GM12875 (cell line): ENCODE data around the gene PCSK6.

Experiments used
- H3K4me3 ChIP-seq: one replicate; pipeline ENCODE4 v1.5.1; 2011; ENCODE audit warnings: low read depth, low read length, control low read depth
- TF ChIP-seq, protein P1 (sequence below): IDR thresholded peaks from 2 replicates; pipeline ENCODE4 v1.5.1; 2011; ENCODE audit warnings: low read depth, mild to moderate bottlenecking, control low read depth, inconsistent platforms, low read length, moderate library complexity, borderline replicate concordance; ENCODE audit not compliant: insufficient read depth

PCSK6 gene

DNA sequence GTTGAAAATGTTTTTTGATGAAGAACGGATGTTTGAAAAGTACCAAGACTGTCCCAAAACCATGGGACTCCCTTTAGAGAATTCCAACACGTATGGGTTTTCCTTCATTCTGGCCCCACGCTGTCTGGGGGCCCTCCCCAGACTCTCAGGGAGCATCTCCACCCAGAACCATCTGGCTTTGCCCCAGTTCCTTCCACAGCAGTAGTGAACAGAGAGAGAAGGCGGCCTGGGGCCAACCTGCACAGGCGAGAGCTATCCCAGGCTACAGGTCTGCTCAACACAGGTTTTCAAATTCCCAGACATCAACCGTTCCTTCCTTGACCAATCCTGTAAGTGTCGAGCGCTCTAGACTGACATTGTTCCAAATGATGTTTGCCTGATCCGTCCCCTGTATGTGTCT is 101.9 kb downstream of the PCSK6 start:
- TF ChIP-seq, protein P1, sequence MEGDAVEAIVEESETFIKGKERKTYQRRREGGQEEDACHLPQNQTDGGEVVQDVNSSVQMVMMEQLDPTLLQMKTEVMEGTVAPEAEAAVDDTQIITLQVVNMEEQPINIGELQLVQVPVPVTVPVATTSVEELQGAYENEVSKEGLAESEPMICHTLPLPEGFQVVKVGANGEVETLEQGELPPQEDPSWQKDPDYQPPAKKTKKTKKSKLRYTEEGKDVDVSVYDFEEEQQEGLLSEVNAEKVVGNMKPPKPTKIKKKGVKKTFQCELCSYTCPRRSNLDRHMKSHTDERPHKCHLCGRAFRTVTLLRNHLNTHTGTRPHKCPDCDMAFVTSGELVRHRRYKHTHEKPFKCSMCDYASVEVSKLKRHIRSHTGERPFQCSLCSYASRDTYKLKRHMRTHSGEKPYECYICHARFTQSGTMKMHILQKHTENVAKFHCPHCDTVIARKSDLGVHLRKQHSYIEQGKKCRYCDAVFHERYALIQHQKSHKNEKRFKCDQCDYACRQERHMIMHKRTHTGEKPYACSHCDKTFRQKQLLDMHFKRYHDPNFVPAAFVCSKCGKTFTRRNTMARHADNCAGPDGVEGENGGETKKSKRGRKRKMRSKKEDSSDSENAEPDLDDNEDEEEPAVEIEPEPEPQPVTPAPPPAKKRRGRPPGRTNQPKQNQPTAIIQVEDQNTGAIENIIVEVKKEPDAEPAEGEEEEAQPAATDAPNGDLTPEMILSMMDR: no peak
- no peak overlapping the region for H3K4me3 ChIP-seq

DNA sequence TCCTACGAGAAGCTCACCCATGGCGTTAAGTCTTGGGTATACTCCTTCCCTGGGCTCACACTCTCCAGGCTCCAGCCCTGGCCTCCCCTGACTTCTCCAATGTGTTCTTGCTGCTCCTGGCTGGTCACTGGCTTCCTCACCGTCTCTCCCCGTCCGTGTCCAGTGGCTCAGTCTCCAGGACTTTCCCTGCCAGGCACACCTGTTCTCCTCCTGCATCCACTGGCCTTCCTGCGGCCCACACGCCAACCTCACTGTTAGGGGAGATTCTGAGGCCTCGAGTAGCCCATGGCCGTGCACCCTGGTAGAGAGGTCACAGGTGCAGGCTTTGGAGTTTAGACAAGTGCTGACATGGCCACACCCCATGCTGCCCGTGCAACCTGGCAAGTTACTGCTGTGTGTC is 102.5 kb downstream of the PCSK6 start:
- H3K4me3 ChIP-seq: no peak overlapping the region
- TF ChIP-seq, protein P1: no peak

DNA sequence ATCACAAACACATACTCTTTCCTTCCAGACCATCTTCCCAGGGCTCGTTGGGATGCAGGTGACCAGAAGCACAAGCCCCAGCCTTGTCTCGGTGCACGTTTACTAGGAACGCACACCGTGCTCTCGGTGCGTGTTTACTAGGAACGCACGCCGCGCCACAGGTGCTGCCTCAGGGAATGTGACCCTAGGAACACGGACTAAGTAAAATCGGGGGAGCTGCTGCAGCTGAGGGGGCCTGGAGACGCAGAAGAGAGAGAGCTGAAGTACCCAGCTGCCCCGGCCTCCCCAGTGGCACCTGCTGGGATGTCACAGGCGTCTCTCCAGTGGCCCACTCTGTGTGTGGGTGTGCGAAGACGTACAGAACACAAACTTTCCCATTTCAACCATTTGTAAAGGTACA is 103.5 kb downstream of the PCSK6 start:
- no peak overlapping the region for H3K4me3 ChIP-seq
- TF ChIP-seq, protein P1: no peak

DNA sequence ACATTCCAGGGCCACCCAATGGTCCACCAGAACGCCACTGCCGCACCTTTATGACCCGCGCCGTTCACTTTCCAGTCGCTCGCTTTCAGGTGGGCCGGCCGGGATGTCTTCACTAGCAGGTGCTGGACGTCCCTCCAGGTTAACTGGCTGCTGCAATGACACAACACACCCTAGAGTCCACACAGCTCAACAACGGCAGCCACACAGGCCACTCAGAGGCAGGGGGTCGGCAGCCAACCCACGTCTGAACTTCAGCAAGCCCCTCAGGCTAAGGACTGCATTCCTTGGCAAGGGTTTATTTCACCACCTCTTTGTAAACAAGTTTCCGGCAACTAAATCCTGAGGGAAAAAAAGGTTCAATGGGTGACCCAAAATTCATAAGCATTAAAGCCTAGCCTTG is 105.2 kb downstream of the PCSK6 start:
- TF ChIP-seq, protein P1: no peak
- H3K4me3 ChIP-seq: no peak overlapping the region

DNA sequence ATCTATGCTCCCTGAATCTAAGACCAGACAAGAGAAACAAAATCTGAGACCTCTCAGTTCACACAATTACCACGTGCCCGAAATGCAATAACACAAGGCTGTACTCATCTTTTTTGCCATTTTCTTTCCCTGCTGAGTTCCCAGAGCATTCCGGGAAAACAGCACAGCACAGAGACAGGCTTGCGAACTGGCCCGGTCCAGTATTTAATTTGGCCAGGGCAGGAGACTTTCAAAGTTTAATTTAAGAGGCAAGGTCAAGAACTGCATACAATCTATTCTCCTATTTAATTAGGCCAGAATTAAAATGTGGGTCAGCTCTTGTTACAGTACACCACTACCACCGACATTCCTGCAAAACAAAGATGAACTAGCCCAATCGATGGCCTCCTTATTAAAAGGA is 107.0 kb downstream of the PCSK6 start:
- TF ChIP-seq, protein P1: no peak
- H3K4me3 ChIP-seq: no peak overlapping the region

DNA sequence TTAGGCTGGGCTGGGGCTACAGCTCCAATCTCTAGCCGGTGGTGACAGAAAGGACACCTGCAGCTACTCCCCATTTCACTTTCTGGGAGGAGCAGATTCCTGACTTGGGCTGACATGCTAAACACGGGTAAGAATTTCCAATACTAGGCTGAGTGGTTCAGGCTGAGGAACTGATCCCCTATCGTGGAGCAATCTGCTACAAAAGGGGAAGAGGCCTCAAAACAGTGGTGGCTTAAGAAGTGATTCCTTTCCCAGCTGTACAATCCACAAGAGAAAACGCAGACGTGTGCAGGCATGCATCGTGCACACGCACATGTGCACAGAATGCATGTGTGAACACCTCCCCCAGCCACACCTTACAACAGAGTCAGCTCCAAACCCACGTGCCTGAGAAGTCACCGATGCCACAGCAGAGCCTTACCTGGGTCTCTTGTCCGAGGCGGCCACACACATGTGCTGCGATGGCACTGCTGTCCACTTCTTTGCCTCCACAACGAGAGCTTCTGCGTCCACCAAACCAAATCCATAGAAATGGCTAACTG is 107.8 kb downstream of the PCSK6 start:
- TF ChIP-seq, protein P1: no peak

DNA sequence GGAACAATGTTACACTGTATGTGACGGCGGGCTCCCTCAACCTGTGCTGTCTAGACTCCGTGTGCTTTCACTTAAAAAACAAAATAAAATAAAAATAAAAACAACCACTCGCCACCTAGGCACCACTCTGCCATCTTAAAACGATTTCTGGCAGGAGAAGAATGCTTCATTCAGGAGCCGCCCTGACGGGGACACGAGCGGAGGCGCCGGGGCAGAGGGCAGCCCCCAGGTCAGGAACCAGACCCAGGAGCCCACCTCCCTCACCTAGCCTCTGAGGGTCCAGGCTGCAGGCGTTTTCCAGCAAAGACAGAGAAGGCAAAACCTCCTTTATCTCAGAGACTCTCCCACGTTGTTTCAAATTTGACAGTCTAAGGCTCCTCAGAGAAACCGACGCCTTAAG is 109.4 kb downstream of the PCSK6 start:
- TF ChIP-seq, protein P1: no peak
- H3K4me3 ChIP-seq: no peak overlapping the region

More for the DNA sequence above, 107.8 kb downstream of the PCSK6 start:
- H3K4me3 ChIP-seq: no peak overlapping the region
